ENCODE results near the gene FAM199X. TPM values are rescaled to one million over a fixed set of nuclear protein-coding genes. Genes with fewer than 3 reads are reported as not detected.
"Not testable (repeated sequence)": the region's sequence is repeated elsewhere in the genome, so short reads cannot be mapped to it uniquely, and the experiment has no call there.

Gene FAM199X
- total RNA-seq, 4 donors from 2014 or later = 10.8 to 37.2 (median 25.4) TPM

DNA sequence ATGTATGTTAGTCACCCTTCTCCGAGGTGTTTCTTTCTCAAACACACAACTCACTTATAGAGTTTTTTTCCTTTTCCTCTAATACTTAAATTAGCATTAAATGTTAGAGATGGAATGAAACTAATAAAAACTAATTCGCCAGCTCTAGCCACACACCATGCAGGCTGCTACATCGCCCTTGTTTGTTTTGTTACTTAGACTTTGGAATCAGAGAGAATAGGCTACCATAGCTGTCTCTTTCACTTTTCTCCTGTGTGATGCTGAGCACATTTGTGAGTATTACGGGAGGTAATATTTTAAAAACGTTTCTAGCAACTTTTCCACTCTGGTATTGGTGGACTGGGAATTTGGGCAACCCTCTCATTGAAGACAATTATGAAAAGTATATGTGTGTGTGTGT lies 44.9 kb downstream of the FAM199X start:
- WGBS, 2 donors (ENCODE audit: low coverage in 1 of 2) = 50 to 51% methylated on average over 4 to 5 of the region's 5 CpGs
- Histone ChIP-seq H3K27me3 (no peaks in the 10 kb centered on the region), H3K4me1 (no peaks in the 10 kb centered on the region), H3K36me3 (no peaks in the 10 kb centered on the region), H3K9me3 (no peaks in the 10 kb centered on the region), H3K4me3 (no peak overlapping the region), H3K27ac (no peak overlapping the region)
- no peak for DNase-seq
- intact Hi-C loops (cut with DNase I; ENCODE audit: low total_unique reads) (no loop called here), in situ Hi-C loops (cut with MboI; ENCODE audit: low pct_ligation_motif_present in 1 of 4, low pct_unique_long_range_greater_than_20kb in 1 of 4, low sequenced_read_pairs in 3 of 4) (no loop called here)
- TF ChIP-seq POLR2A (IDR thresholded peaks at IDR 0.05) = no peak
- no peak for TF ChIP-seq EP300 (IDR thresholded peaks at IDR 0.05; ENCODE audit: low read depth)
- TF ChIP-seq, protein P1, sequence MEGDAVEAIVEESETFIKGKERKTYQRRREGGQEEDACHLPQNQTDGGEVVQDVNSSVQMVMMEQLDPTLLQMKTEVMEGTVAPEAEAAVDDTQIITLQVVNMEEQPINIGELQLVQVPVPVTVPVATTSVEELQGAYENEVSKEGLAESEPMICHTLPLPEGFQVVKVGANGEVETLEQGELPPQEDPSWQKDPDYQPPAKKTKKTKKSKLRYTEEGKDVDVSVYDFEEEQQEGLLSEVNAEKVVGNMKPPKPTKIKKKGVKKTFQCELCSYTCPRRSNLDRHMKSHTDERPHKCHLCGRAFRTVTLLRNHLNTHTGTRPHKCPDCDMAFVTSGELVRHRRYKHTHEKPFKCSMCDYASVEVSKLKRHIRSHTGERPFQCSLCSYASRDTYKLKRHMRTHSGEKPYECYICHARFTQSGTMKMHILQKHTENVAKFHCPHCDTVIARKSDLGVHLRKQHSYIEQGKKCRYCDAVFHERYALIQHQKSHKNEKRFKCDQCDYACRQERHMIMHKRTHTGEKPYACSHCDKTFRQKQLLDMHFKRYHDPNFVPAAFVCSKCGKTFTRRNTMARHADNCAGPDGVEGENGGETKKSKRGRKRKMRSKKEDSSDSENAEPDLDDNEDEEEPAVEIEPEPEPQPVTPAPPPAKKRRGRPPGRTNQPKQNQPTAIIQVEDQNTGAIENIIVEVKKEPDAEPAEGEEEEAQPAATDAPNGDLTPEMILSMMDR (IDR thresholded peaks at IDR 0.05) = no peak
- TF ChIP-seq POLR2AphosphoS5 (IDR thresholded peaks at IDR 0.05) = no peak

DNA sequence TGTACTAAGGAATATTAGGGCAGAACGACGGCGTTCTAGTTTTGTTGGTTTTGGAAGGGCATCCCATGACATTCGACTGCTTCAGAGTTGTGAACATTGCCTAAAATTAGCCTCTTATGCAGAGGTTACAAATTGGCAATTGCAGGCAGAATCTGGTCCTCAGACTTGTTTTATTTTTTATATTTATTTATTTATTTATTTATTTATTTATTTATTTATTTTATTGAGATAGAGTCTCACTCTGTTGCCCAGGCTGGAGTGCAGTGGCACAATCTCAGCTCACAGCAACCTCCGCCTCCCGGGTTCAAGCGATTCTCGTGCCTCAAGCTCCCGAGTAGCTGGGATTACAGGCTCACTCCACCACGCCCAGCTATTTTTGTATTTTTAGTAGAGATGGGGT lies 63.8 kb downstream of the FAM199X start:
- intact Hi-C loops (cut with DNase I; ENCODE audit: low total_unique reads) = not testable (repeated sequence)
- 88% methylated on average over 10 of the region's 10 CpGs; no CpG with 5 or more reads in 1 of the 2 donors for WGBS, 2 donors (ENCODE audit: low coverage in 1 of 2)

More for the DNA sequence above, 63.8 kb downstream of the FAM199X start:
- H3K36me3 ChIP-seq; DNase-seq; H3K27ac ChIP-seq; H3K4me3 ChIP-seq; H3K9me3 ChIP-seq; H3K4me1 ChIP-seq; H3K27me3 ChIP-seq; in situ Hi-C loops (cut with MboI; ENCODE audit: low pct_ligation_motif_present in 1 of 4, low pct_unique_long_range_greater_than_20kb in 1 of 4, low sequenced_read_pairs in 3 of 4): not testable (repeated sequence)

Other genes with a start within 250 kb of the FAM199X start
- gene TMSB15B, start 203.8 kb upstream of the FAM199X start, total RNA-seq = 1 to 10 TPM in 1 of 4 donors, under 1 TPM in 1, not detected in 2; 0.82 to 2.9 TPM
- gene H2BW1, start 152.7 kb upstream of the FAM199X start, total RNA-seq = not detected
- not detected for gene H2BW2, start 126.5 kb upstream of the FAM199X start, total RNA-seq
- gene TMSB15C, start 90.2 kb upstream of the FAM199X start, total RNA-seq = 1 to 10 TPM in 1 of 4 donors, under 1 TPM in 1, not detected in 2; 0.55 to 2.2 TPM
- gene ZCCHC18, start 53.9 kb upstream of the FAM199X start, total RNA-seq = under 1 TPM in 1 of 4 donors, not detected in 3; 0.95 TPM
- gene SLC25A53, start 9.4 kb upstream of the FAM199X start, total RNA-seq = 10 to 100 TPM in 2 of 4 donors, not detected in 2; 17.1 to 23.3 TPM
- not detected for gene ESX1, start 88.5 kb downstream of the FAM199X start, total RNA-seq